Trophoblast cell (in vitro differentiated cells and primary cell): ENCODE results near the gene MTCH1.
"Not testable (repeated sequence)": the region's sequence is repeated elsewhere in the genome, so short reads cannot be mapped to it uniquely, and the experiment has no call there.

Experiments
- DNase-seq, 2 donors: peaks; one replicate each; pipeline ENCODE4 v3.0.0-alpha.2; 2016
- H2AFZ ChIP-seq: 2 replicates; pipeline ENCODE4 v1.6.1; 2013; ENCODE audit warnings: low read length, moderate library complexity, mild to moderate bottlenecking; ENCODE audit not compliant: insufficient read depth, poor library complexity
- H2AK5ac ChIP-seq: 2 replicates; pipeline ENCODE4 v1.6.1; 2013; ENCODE audit warnings: mild to moderate bottlenecking, low read length
- H2BK120ac ChIP-seq: 2 replicates; pipeline ENCODE4 v1.6.1; 2013; ENCODE audit warnings: low read length, mild to moderate bottlenecking, moderate library complexity; ENCODE audit not compliant: insufficient read depth, poor library complexity
- H2BK12ac ChIP-seq: 2 replicates; pipeline ENCODE4 v1.6.1; 2013; ENCODE audit warnings: mild to moderate bottlenecking, low read length, moderate library complexity
- H2BK5ac ChIP-seq: 2 replicates; pipeline ENCODE4 v1.6.1; 2013; ENCODE audit warnings: low read length, low read depth, moderate library complexity, mild to moderate bottlenecking; ENCODE audit not compliant: poor library complexity
- H3K14ac ChIP-seq: 2 replicates; pipeline ENCODE4 v1.6.1; 2013; ENCODE audit warnings: mild to moderate bottlenecking, low read length
- H3K18ac ChIP-seq: 2 replicates; pipeline ENCODE4 v1.6.1; 2013; ENCODE audit warnings: mild to moderate bottlenecking, low read length
- H3K23ac ChIP-seq: 2 replicates; pipeline ENCODE4 v1.6.1; 2013; ENCODE audit warnings: low read length
- H3K27ac ChIP-seq: 2 replicates; pipeline ENCODE4 v1.5.1; 2013; ENCODE audit warnings: low read depth, mild to moderate bottlenecking, inconsistent platforms, low read length, moderate library complexity
- H3K27me3 ChIP-seq: 2 replicates; pipeline ENCODE4 v1.6.1; 2013; ENCODE audit warnings: inconsistent platforms, mild to moderate bottlenecking, low read length, moderate library complexity; ENCODE audit not compliant: insufficient read depth
- H3K36me3 ChIP-seq, 2 experiments: 1 replicate in 1 of 2; 2 replicates in 1 of 2; pipeline ENCODE4 v1.6.1; 2013; ENCODE audit warnings: low read length in 2 of 2, mild to moderate bottlenecking in 2 of 2, moderate library complexity in 1 of 2; ENCODE audit not compliant: insufficient read depth in 2 of 2, control insufficient read depth in 1 of 2
- H3K4ac ChIP-seq: 2 replicates; pipeline ENCODE4 v1.6.1; 2013; ENCODE audit warnings: low read depth, mild to moderate bottlenecking, low read length, moderate library complexity
- H3K4me1 ChIP-seq, 2 experiments: 1 replicate in 1 of 2; 2 replicates in 1 of 2; pipeline ENCODE4 v1.6.1; 2013; ENCODE audit warnings: low read length in 2 of 2, mild to moderate bottlenecking in 2 of 2, moderate library complexity in 1 of 2; ENCODE audit not compliant: insufficient read depth in 2 of 2, control insufficient read depth in 1 of 2
- H3K4me2 ChIP-seq: 2 replicates; pipeline ENCODE4 v1.6.1; 2013; ENCODE audit warnings: inconsistent platforms, mild to moderate bottlenecking, low read length, moderate library complexity
- H3K4me3 ChIP-seq: 2 replicates; pipeline ENCODE4 v1.5.1; 2013; ENCODE audit warnings: mild to moderate bottlenecking, low read depth, low read length, inconsistent platforms
- H3K79me1 ChIP-seq: one replicate; pipeline ENCODE4 v1.6.1; 2013; ENCODE audit warnings: low read length
- H3K79me2 ChIP-seq: 2 replicates; pipeline ENCODE4 v1.6.1; 2013; ENCODE audit warnings: low read length, mild to moderate bottlenecking; ENCODE audit not compliant: control insufficient read depth, insufficient read depth, poor library complexity
- H3K9ac ChIP-seq: 2 replicates; pipeline ENCODE4 v1.6.1; 2013; ENCODE audit warnings: mild to moderate bottlenecking, low read length
- H3K9me3 ChIP-seq: 2 replicates; pipeline ENCODE4 v1.6.1; 2013; ENCODE audit warnings: low read depth, mild to moderate bottlenecking, control low read depth, inconsistent platforms, low read length; ENCODE audit not compliant: insufficient read depth
- H4K12ac ChIP-seq: 2 replicates; pipeline ENCODE4 v1.6.1; 2013; ENCODE audit warnings: low read depth, mild to moderate bottlenecking, low read length, moderate library complexity
- H4K8ac ChIP-seq: 2 replicates; pipeline ENCODE4 v1.6.1; 2013; ENCODE audit warnings: low read depth, mild to moderate bottlenecking, low read length, moderate library complexity
- H4K91ac ChIP-seq: one replicate; pipeline ENCODE4 v1.6.1; 2013; ENCODE audit warnings: low read depth, mild to moderate bottlenecking, low read length, moderate library complexity
- WGBS: extraction: QIAGEN DNeasy Blood & Tissue Kit; methylation state at CpG from one replicate; pipeline ENCODE4 v1.1.7; 2013; ENCODE audit warnings: missing lambda C conversion rate; ENCODE audit not compliant: insufficient read length, insufficient coverage; ENCODE audit errors: extremely low coverage; 5-methylcytosine and 5-hydroxymethylcytosine counted together

MTCH1 gene

GRCh38 chr6:36954262-36954931 lies 31.6 kb downstream of the MTCH1 start, which contains the start of gene PI16:
PI16 (plus strand) TSS chr6:36954738; CDS start chr6:36954761, 23 bp downstream.
- no CpG with 5 or more reads among the region's 14 CpGs for WGBS
- Histone ChIP-seq H3K27me3 (no peaks in the 10 kb centered on the region), H2BK120ac (no peak within 1 kb of the TSS), H4K8ac (no peak within 1 kb of the TSS), H3K4ac (no peak within 1 kb of the TSS), H3K14ac (no peak within 1 kb of the TSS), H3K18ac (no peak within 1 kb of the TSS), H3K4me2 (no peak within 1 kb of the TSS), H4K91ac (no peak within 1 kb of the TSS), H3K4me3 (no peak within 1 kb of the TSS), H3K36me3 (no peaks in the 10 kb centered on the region), H2AK5ac (no peak within 1 kb of the TSS), H3K79me1 (no peaks in the 10 kb centered on the region), H3K9ac (no peak within 1 kb of the TSS), H3K9me3 (no peaks in the 10 kb centered on the region), H3K79me2 (no peaks in the 10 kb centered on the region), H2AFZ (no peak within 1 kb of the TSS), H2BK5ac (no peak within 1 kb of the TSS), H3K27ac (no peak within 1 kb of the TSS), H2BK12ac (no peak within 1 kb of the TSS), H3K4me1 (no peaks in the 10 kb centered on the region), H3K23ac (no peak within 1 kb of the TSS), H4K12ac (no peak within 1 kb of the TSS)
- no peak for DNase-seq

GRCh38 chr6:36953931-36954261 lies 32.1 kb downstream of the MTCH1 start:
- WGBS = no CpG with 5 or more reads among the region's 1 CpG
- Histone ChIP-seq H3K4me1 (no peaks in the 10 kb centered on the region), H2BK12ac (no peak overlapping the region), H3K79me1 (no peaks in the 10 kb centered on the region), H3K23ac (no peak overlapping the region), H3K9ac (no peak overlapping the region), H4K12ac (no peak overlapping the region), H3K79me2 (no peaks in the 10 kb centered on the region), H3K4me3 (no peak overlapping the region), H3K9me3 (no peaks in the 10 kb centered on the region), H2AK5ac (no peak overlapping the region), H4K8ac (no peak overlapping the region), H3K27ac (no peak overlapping the region), H3K27me3 (no peaks in the 10 kb centered on the region), H3K4me2 (no peak overlapping the region), H2BK5ac (no peak overlapping the region), H2BK120ac (no peak overlapping the region), H3K14ac (no peak overlapping the region), H3K4ac (no peak overlapping the region), H3K36me3 (no peaks in the 10 kb centered on the region), H2AFZ (no peak overlapping the region), H3K18ac (no peak overlapping the region), H4K91ac (no peak overlapping the region)
- no peak for DNase-seq

GRCh38 chr6:36949636-36950035 lies 36.4 kb downstream of the MTCH1 start:
- Histone ChIP-seq H3K79me1 (no peaks in the 10 kb centered on the region), H3K14ac (no peak overlapping the region), H2AFZ (no peak overlapping the region), H3K4me3 (no peak overlapping the region), H2BK5ac (no peak overlapping the region), H3K27ac (no peak overlapping the region), H3K27me3 (no peaks in the 10 kb centered on the region), H2AK5ac (no peak overlapping the region), H4K12ac (no peak overlapping the region), H3K4ac (no peak overlapping the region), H4K91ac (no peak overlapping the region), H3K4me2 (no peak overlapping the region), H3K18ac (no peak overlapping the region), H3K9me3 (no peaks in the 10 kb centered on the region), H4K8ac (no peak overlapping the region), H2BK12ac (no peak overlapping the region), H3K79me2 (no peaks in the 10 kb centered on the region), H2BK120ac (no peak overlapping the region), H3K4me1 (no peaks in the 10 kb centered on the region), H3K23ac (no peak overlapping the region), H3K36me3 (no peaks in the 10 kb centered on the region), H3K9ac (no peak overlapping the region)
- no CpG with 5 or more reads among the region's 3 CpGs for WGBS
- DNase-seq = no peak

- DNase-seq, H3K79me1 ChIP-seq, H3K4me3 ChIP-seq, H2AFZ ChIP-seq, H2BK120ac ChIP-seq, H3K79me2 ChIP-seq, H4K8ac ChIP-seq, H2AK5ac ChIP-seq, H3K4me1 ChIP-seq, H3K18ac ChIP-seq, H3K23ac ChIP-seq, H3K9ac ChIP-seq, H3K4me2 ChIP-seq, H3K27ac ChIP-seq, H2BK12ac ChIP-seq, H2BK5ac ChIP-seq, H3K9me3 ChIP-seq, H3K36me3 ChIP-seq, H3K27me3 ChIP-seq, H3K14ac ChIP-seq, H3K4ac ChIP-seq, H4K12ac ChIP-seq, H4K91ac ChIP-seq: not testable (repeated sequence)
- WGBS = no CpG with 5 or more reads among the region's 9 CpGs
Measured at GRCh38 chr6:36949076-36949475, 36.9 kb downstream of the MTCH1 start.
